Dendritic cell treated with granulocyte-macrophage colony-stimulating factor and Interleukin-4, amounts not matched to agents 40 ng/mL and 50 ng/mL, for 4 days (primary cell): ENCODE results near the gene EPN2.
A peak's percentile ranks its signal among the peaks of the same experiment; 100 is the strongest.

Experiments
- H3K27ac Mint-ChIP-seq: one replicate; pipeline ENCODE4 v1.8.0; 2022; ENCODE audit warnings: mild to moderate bottlenecking, mixed read lengths
- H3K27me3 Mint-ChIP-seq: one replicate; pipeline ENCODE4 v1.8.0; 2022; ENCODE audit warnings: mild to moderate bottlenecking, mixed read lengths
- H3K36me3 Mint-ChIP-seq: one replicate; pipeline ENCODE4 v1.8.0; 2022; ENCODE audit warnings: low read depth, mixed read lengths
- H3K4me1 Mint-ChIP-seq: one replicate; pipeline ENCODE4 v1.8.0; 2022; ENCODE audit warnings: low read depth, mixed read lengths
- H3K4me3 Mint-ChIP-seq: one replicate; pipeline ENCODE4 v1.8.0; 2022; ENCODE audit warnings: mild to moderate bottlenecking, moderate library complexity, mixed read lengths
- H3K9me3 Mint-ChIP-seq: one replicate; pipeline ENCODE4 v1.8.0; 2022; ENCODE audit warnings: mixed read lengths
- intact Hi-C: fragments of 100-400 bp; cut with micrococcal nuclease; formaldehyde crosslinking; loops from one replicate; pipeline ENCODE4 v1.15.0; 2022

EPN2 gene

DNA sequence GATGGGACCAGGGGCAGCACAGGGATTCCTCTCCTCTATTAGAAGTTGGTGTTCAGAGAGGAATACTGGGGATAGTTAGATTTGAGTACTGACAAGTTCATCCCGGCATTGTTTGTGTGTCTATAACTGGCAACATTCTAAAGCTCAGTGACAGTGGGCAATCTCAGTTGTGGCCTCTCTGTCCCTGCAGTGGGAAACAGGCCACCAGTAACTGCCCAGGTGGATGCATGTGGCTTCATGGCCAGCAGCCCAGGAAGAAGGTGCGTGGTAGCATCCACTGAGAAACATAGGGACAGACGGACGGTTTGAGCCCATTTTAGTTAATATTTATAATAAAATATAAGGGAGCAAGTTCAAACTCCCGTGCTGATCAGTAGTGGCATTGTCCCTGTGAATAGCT is 73.8 kb downstream of the EPN2 start:
- Mint-ChIP-seq H3K9me3 (no peaks in the 10 kb centered on the region), H3K36me3 (peaks cover 50% of the 10 kb centered on the region), H3K27me3 (peaks cover 88% of the 10 kb centered on the region), H3K4me3 (no peak overlapping the region), H3K27ac (no peak overlapping the region), H3K4me1 (peaks cover 56% of the 10 kb centered on the region)
- intact Hi-C loops = no loop called here

DNA sequence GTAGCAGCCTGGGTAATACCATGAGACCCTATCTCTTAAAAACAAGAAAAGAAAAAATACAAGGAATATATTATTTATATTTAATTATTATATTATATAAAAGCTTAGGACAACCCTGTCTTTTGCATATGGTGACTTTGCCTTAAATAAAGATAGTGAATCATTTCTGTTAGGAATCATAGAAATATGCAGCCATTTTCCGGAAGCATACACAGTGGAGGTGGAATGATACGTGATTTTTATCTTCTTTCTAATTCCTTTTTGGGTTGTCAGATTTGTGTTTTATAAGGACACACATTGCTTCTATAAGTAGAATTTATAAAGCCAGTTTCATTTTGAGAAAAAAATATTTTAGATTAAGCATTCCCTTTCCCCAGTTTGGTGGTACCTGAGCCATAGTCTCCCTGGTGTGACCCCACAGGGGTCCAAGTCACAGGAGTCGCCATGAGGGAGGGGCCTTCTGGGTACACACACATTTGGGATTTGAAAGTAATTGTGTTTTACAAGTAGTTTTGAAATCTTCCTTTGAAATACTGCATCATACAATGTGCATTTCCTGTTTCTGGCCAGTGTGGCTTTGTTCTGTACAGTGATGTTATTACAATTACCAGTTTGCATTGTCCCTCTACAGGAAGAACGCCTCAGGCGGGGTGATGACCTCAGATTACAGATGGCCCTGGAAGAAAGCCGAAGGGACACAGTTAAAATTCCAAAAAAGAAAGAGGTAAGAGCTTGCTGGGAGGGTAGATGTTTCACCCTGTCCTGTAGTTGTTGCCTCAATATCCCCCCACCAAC is 74.5 kb downstream of the EPN2 start:
- intact Hi-C loops = no loop called here
- H3K36me3 Mint-ChIP-seq = peaks cover 50% of the 10 kb centered on the region
- H3K4me3 Mint-ChIP-seq = no peak overlapping the region
- peak overlapping the region; percentile 30 for H3K27ac Mint-ChIP-seq
- no peaks in the 10 kb centered on the region for H3K9me3 Mint-ChIP-seq
- H3K4me1 Mint-ChIP-seq = peaks cover 50% of the 10 kb centered on the region
- peaks cover 91% of the 10 kb centered on the region for H3K27me3 Mint-ChIP-seq

DNA sequence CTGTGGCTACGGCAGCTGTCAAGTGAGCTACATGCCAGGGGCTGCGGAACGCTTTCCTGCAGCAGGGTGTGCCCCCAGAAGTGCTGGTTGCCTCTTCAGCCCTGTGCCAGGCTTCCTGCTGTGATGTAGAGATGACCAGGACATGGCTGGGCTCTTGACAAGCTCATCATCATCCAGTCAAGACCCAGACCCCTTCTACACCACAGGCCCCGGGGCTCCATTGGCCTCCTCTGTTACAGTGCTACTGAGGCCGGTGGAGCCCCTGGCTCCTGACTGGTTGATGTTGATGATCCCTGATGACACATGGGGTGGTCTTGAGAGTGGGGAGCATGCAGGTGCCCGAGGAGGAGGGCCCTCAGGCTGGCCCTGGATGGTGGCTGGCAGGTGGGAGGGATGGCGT is 75.2 kb downstream of the EPN2 start:
- Mint-ChIP-seq H3K4me3 (no peak overlapping the region), H3K27me3 (peaks cover 91% of the 10 kb centered on the region), H3K9me3 (no peaks in the 10 kb centered on the region), H3K27ac (peak overlapping the region; percentile 30), H3K36me3 (peaks cover 52% of the 10 kb centered on the region), H3K4me1 (peaks cover 50% of the 10 kb centered on the region)
- intact Hi-C loops = no loop called here

DNA sequence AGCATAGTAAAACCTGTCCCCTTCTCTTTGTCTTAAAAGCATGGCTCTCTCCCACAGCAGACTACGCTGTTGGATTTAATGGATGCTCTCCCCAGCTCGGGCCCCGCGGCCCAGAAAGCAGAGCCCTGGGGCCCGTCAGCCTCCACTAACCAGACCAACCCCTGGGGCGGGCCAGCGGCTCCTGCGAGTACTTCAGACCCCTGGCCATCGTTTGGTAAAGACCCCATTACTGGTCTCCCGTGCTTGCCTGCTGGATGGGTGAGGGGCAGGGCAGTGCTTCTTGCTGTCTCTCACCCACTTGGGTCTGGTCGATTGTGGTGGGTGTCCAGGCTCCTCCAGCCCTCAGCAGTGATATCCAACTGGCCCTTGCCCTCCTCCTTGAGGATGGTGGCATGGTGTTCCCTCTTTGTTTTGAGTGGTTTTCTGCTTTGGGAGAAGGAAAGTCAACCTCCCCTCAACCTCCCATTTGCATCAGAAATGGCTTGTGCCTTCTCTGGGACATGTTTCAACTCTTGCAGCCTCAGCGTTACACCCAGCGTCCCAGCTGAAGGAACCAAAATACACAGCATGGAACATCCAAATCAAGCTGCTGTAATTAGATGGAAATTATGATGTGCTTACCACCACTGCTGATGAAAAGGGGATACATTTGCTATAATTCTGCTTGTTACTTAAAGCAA is 76.0 kb downstream of the EPN2 start:
- intact Hi-C loops = no loop called here
- H3K36me3 Mint-ChIP-seq = peaks cover 56% of the 10 kb centered on the region
- no peaks in the 10 kb centered on the region for H3K9me3 Mint-ChIP-seq
- peaks cover 91% of the 10 kb centered on the region for H3K27me3 Mint-ChIP-seq
- H3K27ac Mint-ChIP-seq = no peak overlapping the region
- H3K4me1 Mint-ChIP-seq = peaks cover 47% of the 10 kb centered on the region
- no peak overlapping the region for H3K4me3 Mint-ChIP-seq

DNA sequence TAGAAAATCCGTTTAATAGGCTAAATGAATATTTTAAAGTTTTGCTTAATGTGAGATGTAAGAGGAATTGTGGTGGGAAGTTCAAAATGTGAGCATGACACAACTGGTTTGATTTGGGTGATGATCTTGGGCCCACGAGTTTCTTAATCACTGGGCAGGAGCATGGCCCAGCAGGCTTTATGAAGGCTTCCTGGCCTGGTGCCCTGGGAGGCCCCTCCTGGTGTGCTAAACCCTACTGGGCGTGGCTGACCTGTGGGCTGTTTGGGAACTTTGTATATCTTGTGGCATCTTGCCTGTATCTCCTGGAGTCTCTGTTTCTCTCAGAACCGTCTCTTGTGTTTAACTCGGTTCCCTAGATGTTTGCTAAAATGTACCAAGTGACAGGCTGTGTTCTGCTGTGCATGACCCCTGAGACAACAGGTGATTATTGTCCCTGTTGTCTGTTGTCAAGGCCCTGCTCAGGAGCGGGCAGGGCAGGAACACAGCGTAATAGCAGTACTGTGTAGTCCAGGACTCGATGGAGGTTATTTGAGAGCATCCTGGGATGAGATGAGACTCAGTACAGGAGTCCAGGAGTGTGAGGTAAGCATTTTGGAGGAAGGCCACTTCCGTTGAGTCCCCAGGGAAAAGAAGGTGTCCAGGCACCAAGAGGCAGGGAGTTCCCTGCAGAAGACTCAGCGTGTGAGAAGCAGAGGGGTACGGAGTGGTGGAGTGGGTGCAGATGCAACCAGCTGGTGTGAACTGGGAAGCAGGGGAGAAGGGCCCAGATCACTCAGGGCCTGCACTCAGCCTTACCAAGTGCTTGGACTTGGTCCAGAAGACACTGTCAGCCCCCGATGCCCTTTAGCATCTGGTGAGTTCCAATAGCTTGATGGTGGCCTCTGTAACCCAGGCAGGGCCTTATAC is 76.8 kb downstream of the EPN2 start:
- Mint-ChIP-seq H3K27me3 (peaks cover 91% of the 10 kb centered on the region), H3K9me3 (no peaks in the 10 kb centered on the region), H3K27ac (no peak overlapping the region), H3K4me1 (peaks cover 47% of the 10 kb centered on the region), H3K4me3 (no peak overlapping the region), H3K36me3 (peaks cover 56% of the 10 kb centered on the region)
- intact Hi-C loops = no loop called here

DNA sequence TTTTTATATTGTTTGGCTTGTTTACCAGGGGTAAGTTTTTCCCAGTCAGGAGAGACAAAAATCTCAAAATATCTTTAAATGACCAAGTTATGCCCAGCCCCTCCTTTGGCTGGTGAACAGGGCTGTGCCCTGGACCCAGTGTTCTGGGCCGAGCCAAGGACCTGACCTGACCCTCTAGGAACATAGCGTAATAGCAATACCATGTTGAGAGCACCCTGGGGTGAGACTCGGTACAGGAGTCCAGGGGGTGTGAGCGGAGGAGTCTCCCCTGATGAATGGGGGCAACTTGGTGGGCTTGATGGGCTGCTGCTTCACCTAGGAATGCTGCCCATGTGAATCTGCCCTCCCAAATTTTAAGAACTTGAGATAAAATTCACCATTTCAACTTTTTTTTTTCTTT is 77.9 kb downstream of the EPN2 start:
- peaks cover 41% of the 10 kb centered on the region for H3K4me1 Mint-ChIP-seq
- H3K27ac Mint-ChIP-seq = no peak overlapping the region
- H3K4me3 Mint-ChIP-seq = no peak overlapping the region
- peaks cover 90% of the 10 kb centered on the region for H3K27me3 Mint-ChIP-seq
- H3K36me3 Mint-ChIP-seq = peaks cover 54% of the 10 kb centered on the region
- intact Hi-C loops = no loop called here
- H3K9me3 Mint-ChIP-seq = no peaks in the 10 kb centered on the region

DNA sequence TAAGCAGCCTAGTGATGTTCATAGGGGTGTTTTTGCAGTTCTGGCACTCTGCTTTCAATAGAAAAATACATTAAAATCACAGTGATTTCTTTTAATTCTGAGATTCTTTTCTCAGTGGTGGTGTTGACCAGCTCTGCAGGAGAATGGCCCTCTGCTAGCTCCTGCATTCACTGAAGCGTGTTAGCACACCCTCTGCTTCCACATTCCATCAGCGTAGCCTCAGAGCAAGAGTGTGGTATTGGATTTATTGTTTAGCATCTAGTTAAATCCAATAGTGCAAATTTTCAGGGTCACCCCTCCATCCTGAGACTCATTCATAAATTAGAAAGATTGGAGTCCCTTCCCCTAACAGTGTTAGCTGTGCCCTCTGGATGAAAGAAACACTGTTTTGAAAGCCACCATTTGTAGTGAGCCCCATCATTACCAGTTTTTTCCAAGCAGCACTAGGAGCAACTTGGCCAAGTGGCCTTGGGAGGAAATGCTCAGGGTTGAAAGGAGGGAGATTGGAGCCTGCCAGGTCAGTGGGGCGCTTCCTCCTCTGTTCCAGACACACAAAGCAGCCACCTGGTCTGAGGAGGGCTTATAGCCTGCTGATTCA is 79.7 kb downstream of the EPN2 start:
- H3K27ac Mint-ChIP-seq = no peak overlapping the region
- no peak overlapping the region for H3K4me3 Mint-ChIP-seq
- peaks cover 27% of the 10 kb centered on the region for H3K4me1 Mint-ChIP-seq
- H3K27me3 Mint-ChIP-seq = peaks cover 98% of the 10 kb centered on the region
- H3K9me3 Mint-ChIP-seq = no peaks in the 10 kb centered on the region
- intact Hi-C loops = no loop called here
- H3K36me3 Mint-ChIP-seq = peaks cover 44% of the 10 kb centered on the region

DNA sequence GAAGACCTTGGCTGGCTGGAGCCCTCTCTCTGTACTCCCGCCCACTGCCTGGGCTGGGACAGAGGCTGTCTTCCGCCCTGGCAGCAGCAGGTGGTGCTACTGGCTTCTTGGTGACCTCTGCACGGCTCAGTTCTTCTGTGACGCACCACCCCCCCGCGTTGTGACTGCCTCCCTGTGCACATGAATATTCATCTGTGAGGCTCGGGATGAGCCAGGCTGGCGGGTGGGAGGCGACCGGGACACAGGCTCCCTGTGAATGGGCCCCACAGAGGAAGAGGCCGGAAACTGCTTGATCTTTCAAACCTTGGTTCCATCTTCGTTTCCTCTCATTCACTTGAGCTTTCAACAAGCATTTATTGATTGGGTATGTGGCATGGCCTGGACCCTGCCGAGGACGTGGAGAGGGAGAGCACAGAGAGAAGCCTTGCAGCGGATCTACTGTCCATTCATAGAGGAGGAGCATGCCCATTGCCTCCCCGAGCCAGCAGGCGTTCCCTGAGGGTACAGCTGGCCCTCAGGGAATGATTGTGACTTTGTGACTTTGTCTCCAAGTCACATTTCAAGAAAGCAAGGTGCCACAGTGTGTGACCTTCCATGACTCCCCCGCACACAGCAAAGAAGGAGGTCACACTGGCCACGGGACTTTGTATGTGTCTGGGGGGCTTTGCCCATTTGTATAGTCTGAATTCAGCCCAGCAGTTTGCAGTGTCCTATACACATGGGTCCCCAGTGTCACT is 80.4 kb downstream of the EPN2 start:
- H3K4me1 Mint-ChIP-seq = peaks cover 20% of the 10 kb centered on the region
- peaks cover 98% of the 10 kb centered on the region for H3K27me3 Mint-ChIP-seq
- no peak overlapping the region for H3K4me3 Mint-ChIP-seq
- H3K9me3 Mint-ChIP-seq = no peaks in the 10 kb centered on the region
- intact Hi-C loops = no loop called here
- H3K36me3 Mint-ChIP-seq = peaks cover 38% of the 10 kb centered on the region
- H3K27ac Mint-ChIP-seq = no peak overlapping the region

DNA sequence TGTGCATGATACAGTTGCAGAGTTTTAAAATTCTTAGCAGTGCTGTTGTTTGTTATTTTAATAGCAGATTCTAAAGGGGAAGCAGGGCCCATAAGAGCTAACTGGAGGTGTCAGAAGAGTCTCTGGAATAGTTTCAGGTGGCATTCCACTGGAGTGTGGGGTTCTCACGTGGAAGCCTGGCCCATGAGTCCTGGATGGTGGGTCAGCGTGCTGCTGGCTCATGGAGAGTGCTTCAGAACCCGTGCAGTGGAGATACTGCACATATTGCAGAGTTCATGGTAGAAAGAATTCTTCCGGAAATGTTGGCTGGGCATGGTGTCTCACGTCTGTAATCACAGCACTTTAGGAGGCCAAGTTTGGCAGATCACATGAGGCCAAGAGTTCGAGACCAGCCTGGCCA is 81.4 kb downstream of the EPN2 start:
- intact Hi-C loops = no loop called here
- Mint-ChIP-seq H3K27me3 (peaks cover 96% of the 10 kb centered on the region), H3K4me1 (peaks cover 13% of the 10 kb centered on the region), H3K9me3 (no peaks in the 10 kb centered on the region), H3K36me3 (peaks cover 27% of the 10 kb centered on the region), H3K4me3 (no peak overlapping the region), H3K27ac (no peak overlapping the region)

DNA sequence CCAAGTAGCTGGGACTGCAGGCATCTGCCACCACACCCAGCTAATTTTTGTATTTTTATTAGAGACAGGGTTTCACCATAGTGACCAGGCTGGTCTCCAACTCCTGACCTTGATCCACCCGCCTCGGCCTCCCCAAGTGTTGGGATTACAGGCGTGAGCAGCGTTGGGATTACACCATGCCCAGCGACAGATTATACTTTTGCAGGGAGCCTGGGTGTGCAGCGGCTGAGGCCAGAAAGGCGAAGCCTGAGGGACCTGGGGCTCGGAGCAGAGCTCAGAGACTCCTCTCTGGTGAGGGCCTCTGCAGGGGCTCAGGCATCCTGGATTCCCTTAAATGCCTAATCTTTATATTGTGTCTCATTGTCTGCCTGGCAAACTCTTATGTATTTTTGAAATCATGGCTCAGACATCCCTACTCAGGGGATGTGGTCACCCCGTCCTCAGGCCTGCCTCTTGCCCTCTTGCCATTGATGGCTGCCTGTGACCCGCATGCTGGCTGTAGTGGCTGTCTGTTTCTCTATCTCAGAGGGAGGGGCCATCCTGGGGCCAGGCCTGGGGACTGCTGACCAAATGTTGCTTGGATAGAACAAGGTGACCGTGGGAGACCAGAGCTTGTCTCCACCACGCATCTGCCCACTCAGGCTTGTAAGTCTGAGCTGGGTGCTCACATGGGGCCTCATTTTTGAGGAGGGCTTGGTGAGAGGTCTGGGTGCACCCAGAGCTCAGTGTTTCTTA is 82.8 kb downstream of the EPN2 start:
- peaks cover 92% of the 10 kb centered on the region for H3K27me3 Mint-ChIP-seq
- no peak overlapping the region for H3K27ac Mint-ChIP-seq
- H3K4me1 Mint-ChIP-seq = peaks cover 7% of the 10 kb centered on the region
- peaks cover 17% of the 10 kb centered on the region for H3K36me3 Mint-ChIP-seq
- intact Hi-C loops = loop anchor here (5.0 kb wide), 1 partner anchor 38 kb away; no protein-coding TSS in a partner anchor
- H3K4me3 Mint-ChIP-seq = no peak overlapping the region
- no peaks in the 10 kb centered on the region for H3K9me3 Mint-ChIP-seq

DNA sequence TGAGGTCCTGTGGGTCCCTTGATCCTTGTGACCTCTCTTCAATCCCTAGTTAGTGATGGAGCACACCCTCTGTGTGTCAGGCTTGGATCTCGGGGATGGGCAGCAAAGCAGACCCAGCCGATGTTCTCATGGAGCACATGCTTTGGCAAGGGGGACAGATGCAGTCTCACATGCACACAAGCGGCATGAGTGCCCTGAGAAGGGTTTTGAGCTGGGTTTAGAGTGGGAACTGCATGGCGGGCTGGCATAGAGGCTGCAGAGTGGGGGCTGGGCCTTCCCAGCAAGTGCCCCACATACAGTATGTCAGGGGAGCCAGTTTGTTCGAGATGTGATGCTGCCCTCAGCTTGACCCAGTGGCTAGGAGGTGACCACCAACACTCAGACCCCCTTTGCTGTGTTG is 83.7 kb downstream of the EPN2 start:
- H3K4me3 Mint-ChIP-seq = no peak overlapping the region
- intact Hi-C loops = loop anchor here (5.0 kb wide), 1 partner anchor 39 kb away; no protein-coding TSS in a partner anchor

DNA sequence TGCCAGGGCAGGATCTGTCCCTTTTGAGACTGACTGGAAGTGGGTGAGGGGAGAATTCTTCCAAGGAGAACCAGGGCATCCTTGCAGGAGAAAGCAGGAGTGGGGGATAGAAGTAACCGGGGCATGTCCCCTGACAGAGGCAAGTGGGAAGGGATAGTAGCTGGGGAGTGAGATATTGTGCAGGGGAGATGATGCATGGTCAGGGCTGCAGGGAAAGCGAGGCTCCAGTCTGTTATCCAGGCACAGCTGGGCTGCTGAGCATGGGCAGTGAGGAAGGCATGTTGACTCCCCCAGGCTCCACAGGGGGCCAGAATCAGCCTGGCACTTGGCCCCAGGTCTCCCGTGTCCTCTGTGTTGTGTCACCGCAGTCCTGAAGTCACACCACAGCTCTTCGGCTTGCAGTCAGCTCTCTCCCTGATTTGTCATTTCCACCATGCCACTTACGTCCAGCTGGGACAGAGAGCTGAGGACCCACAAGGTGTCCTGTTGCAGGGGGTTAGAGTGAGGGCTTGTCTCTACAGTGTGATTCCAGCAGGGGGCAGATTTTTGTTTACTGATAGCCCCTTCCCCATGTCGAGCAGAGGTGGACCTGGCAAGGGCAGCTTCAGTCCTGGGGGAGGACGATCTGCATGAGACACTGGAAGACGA is 84.4 kb downstream of the EPN2 start:
- peaks cover 6% of the 10 kb centered on the region for H3K36me3 Mint-ChIP-seq
- no peaks in the 10 kb centered on the region for H3K9me3 Mint-ChIP-seq
- H3K4me3 Mint-ChIP-seq = no peak overlapping the region
- peaks cover 85% of the 10 kb centered on the region for H3K27me3 Mint-ChIP-seq
- intact Hi-C loops = loop anchor here (5.0 kb wide), 1 partner anchor 39 kb away; no protein-coding TSS in a partner anchor
- H3K4me1 Mint-ChIP-seq = peaks cover 7% of the 10 kb centered on the region
- H3K27ac Mint-ChIP-seq = no peak overlapping the region

More for the DNA sequence above, 83.7 kb downstream of the EPN2 start:
- peaks cover 7% of the 10 kb centered on the region for H3K4me1 Mint-ChIP-seq
- H3K27me3 Mint-ChIP-seq = peaks cover 87% of the 10 kb centered on the region
- H3K36me3 Mint-ChIP-seq = peaks cover 8% of the 10 kb centered on the region
- no peak overlapping the region for H3K27ac Mint-ChIP-seq
- no peaks in the 10 kb centered on the region for H3K9me3 Mint-ChIP-seq
